T-helper 2 cell (primary cell): ENCODE measurements around the gene FUT9.
"Not testable (repeated sequence)": the region's sequence is repeated elsewhere in the genome, so short reads cannot be mapped to it uniquely, and the experiment has no call there.

Source experiments
- DNase-seq, 5 experiments: peaks; one replicate each; pipeline versions ENCODE4 v3.0.0 to v3.0.0-alpha.2; 2012 to 2022

Gene FUT9

GRCh38 chr6:96186516-96187195 is 170.9 kb downstream of the FUT9 start:
- DNase-seq, result no peak

DNA sequence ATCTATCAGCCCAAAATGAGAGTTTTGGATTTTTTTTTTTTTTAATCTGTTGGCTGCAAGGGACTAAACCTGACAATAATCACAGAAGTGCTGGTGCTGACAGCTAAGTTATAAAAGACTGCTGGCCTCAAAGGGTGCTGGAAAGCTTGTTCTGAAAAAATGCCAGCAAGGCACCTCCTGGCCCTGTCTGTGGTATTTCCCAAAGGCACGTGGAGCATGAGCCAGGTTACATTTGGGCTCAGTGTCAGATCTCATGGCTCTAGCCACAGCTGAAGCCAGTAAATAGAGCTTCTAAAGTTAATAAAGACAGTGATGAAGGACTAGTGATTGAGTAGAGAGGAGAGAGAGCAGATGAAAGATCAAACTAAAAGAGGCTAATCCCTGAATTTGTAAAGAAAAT is 178.9 kb downstream of the FUT9 start:
- DNase-seq, result no peak

- no peak for DNase-seq
Measured at GRCh38 chr6:96195272-96195671, 179.5 kb downstream of the FUT9 start.

- no peak for DNase-seq
Measured at GRCh38 chr6:96196633-96197032, 180.9 kb downstream of the FUT9 start.

DNA sequence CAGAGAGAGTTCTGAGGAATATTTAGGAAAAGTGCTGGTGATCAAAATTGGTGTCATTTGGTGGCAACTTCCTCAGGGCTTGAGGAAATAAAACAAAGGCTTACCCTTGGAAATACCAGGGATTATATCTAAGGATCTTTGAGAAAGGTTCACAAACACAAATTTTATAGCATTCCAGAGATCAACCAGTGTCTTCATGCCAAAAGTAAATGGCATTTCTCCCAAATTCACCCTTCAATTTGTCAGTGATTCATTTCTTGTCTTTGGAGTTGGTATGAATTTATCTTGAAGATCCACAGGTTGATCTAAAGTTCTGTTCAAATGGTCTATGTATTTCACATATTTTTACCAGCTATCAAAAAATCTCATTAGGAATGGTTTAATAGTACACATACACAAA is 181.5 kb downstream of the FUT9 start:
- no peak for DNase-seq

DNA sequence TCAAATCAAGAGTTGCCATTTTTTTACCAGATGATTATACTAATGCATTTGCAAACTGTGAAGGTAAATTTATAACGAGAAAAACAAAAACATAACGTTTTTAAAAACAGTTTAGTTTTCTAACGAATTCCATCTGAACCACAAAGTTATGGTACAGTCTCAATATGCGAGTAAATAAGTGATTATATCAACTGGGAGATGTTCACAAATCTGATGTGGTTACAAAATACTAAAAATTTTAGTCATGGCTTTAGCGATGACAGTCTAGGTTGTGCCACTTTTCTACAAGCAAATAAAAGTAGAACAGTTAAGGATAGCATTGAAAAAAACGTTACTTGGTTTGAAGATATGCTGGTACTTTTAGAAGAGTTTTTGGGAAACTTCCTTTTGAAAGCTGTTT is 186.8 kb downstream of the FUT9 start:
- peak in 1 of 5 experiments; percentile 91 for DNase-seq

- no peak for DNase-seq
Measured at GRCh38 chr6:96211341-96211740, 195.6 kb downstream of the FUT9 start.

DNA sequence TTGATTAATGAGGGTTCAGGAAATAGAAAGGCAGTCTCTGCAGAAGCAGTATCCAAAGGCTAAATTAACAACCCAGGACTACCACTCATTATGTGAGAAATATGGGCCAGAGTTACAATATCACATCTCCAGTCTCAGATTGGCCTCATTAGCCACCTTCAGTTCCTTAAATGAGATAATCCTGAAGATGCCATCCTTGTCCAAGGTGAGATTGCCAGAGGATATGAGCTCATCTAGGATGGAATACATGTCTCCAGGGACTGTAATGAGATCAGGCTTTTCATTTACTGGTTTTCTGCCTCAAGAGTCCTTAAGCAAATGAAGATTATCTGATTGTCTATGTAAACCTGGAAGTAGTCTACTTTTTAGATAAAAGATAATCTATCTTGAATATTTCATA is 196.3 kb downstream of the FUT9 start:
- no peak for DNase-seq

DNA sequence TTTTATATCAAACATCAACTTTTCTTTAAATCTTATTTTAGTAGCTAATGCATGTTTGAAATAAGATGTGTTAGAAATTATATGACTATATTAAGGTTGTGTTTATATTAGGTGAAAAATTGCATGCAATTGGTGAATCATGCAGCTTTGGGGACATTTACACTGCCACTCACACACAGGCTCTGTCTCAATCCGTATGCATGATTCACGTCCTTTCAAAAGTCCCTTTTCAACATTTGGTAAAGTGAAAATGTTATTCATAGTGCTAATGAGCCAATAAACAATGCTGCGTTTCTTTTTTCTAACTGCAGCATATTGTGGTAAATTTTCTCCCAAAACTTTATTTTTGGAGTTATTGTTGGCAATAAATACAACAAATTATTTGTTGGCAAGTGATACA is 198.0 kb downstream of the FUT9 start:
- DNase-seq, result no peak

GRCh38 chr6:96223695-96224094 is 207.9 kb downstream of the FUT9 start:
- DNase-seq, result no peak

DNA sequence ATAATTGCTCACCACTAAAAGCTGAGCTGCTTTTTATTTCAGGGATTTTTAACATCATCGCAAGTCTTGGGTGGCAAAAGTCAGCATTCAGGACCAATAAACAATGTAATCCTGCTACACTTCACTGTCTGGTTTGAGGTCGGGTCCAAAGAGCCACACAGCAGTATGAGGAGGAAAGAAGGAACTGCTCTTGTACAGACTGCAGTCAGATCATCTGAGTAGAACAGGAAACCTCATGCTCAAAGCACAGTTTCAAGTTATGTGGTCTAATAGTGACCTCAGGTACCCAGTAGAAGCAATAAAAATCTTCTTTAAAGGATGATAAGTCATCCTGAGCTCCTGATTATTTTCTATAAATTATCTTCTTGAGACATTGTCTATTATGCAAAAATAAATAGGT is 211.4 kb downstream of the FUT9 start:
- peak in 1 of 5 experiments; percentile 73 for DNase-seq

GRCh38 chr6:96234444-96234843 is 218.7 kb downstream of the FUT9 start:
- no peak for DNase-seq

GRCh38 chr6:96235927-96236326 is 220.2 kb downstream of the FUT9 start:
- no peak for DNase-seq

DNA sequence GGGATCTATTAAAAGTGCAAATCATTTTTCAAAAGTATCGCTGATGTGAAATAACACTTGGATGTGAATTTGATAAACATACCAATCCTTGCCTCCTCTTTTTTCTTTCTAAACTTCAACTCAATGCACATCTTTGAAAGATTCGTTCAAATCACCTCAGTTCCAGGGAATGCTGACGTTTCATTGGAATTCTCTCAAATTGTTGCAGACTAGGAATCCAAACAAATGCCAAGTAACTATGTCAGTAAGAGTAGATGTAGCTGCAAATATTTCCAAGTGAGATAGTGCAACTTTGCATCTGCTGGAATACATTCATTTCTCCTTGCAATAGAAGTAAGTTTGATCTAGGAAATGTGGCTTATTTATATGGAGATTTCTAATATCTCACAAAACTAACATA is 220.7 kb downstream of the FUT9 start:
- no peak for DNase-seq

- DNase-seq, result no peak
Measured at GRCh38 chr6:96237638-96238347, 222.0 kb downstream of the FUT9 start.

- DNase-seq, result no peak
Measured at GRCh38 chr6:96246563-96246962, 230.8 kb downstream of the FUT9 start.

GRCh38 chr6:96249755-96250154 is 234.0 kb downstream of the FUT9 start:
- DNase-seq, result no peak

- DNase-seq, result no peak
Measured at GRCh38 chr6:96257751-96258150, 242.0 kb downstream of the FUT9 start.

DNA sequence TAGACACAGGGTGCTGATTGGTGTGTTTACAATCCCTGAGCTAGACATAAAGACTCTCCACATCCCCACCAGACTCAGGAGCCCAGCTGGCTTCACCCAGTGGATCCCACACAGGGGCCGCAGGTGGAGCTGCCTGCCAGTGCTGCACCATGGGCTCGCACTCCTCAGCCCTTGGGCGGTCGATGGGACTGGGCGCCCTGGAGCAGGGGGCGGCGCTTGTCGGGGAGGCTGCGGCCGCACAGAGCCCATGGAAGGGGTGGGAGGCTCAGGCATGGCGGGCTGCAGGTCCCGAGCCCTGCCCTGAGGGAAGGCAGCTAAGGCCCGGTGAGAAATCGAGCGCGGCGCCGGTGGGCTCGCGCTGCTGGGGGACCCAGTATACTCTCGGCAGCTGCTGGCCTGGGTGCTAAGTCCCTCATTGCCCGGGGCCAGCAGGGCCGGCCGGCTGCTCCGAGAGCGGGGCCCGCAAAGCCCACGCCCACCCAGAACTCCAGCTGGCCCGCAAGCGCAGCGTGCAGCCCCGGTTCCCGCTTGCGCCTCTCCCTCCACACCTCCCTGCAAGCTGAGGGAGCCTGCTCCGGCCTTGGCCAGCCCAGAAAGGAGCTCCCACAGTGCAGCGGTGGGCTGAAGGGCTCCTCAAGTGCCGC is 245.1 kb downstream of the FUT9 start:
- DNase-seq, result not testable (repeated sequence)
